Astrocyte of the spinal cord (primary cell): ENCODE results near the gene SCYL1.

Source experiments
- DNase-seq: peaks from one replicate; pipeline ENCODE4 v3.0.0; 2011; ENCODE audit warnings: low read depth, low spot score
- H3K4me3 ChIP-seq: 2 replicates; pipeline ENCODE4 v1.5.1; 2011; ENCODE audit warnings: low read depth, mild to moderate bottlenecking, low read length, moderate library complexity
- CTCF ChIP-seq: IDR thresholded peaks from 2 replicates; pipeline ENCODE4 v1.5.1; 2012; ENCODE audit warnings: low read depth, mild to moderate bottlenecking, low read length, inconsistent platforms
- in situ Hi-C: cut with HindIII; loops from 2 replicates; pipeline ENCODE4 v1.10.0; 2017; ENCODE audit warnings: low sequenced_read_pairs

The SCYL1 gene

GRCh38 chr11:65554057-65554818 is 29.4 kb downstream of the SCYL1 start:
- in situ Hi-C loops = no loop called here
- H3K4me3 ChIP-seq = no peak overlapping the region
- TF ChIP-seq CTCF = no peak
- DNase-seq = no peak

GRCh38 chr11:65554842-65555430 is 30.1 kb downstream of the SCYL1 start:
- H3K4me3 ChIP-seq = no peak overlapping the region
- no peak for DNase-seq
- TF ChIP-seq CTCF = no peak
- in situ Hi-C loops = no loop called here

GRCh38 chr11:65555693-65556231 is 30.9 kb downstream of the SCYL1 start:
- peak; percentile 90 for DNase-seq
- peak overlapping the region; percentile 72 for H3K4me3 ChIP-seq
- no peak for TF ChIP-seq CTCF
- in situ Hi-C loops = no loop called here

- H3K4me3 ChIP-seq = peak overlapping the region; percentile 72
- TF ChIP-seq CTCF = no peak
- in situ Hi-C loops = no loop called here
- DNase-seq = no peak
These were observed 31.8 kb downstream of the SCYL1 start for GRCh38 chr11:65556470-65557279.

DNA sequence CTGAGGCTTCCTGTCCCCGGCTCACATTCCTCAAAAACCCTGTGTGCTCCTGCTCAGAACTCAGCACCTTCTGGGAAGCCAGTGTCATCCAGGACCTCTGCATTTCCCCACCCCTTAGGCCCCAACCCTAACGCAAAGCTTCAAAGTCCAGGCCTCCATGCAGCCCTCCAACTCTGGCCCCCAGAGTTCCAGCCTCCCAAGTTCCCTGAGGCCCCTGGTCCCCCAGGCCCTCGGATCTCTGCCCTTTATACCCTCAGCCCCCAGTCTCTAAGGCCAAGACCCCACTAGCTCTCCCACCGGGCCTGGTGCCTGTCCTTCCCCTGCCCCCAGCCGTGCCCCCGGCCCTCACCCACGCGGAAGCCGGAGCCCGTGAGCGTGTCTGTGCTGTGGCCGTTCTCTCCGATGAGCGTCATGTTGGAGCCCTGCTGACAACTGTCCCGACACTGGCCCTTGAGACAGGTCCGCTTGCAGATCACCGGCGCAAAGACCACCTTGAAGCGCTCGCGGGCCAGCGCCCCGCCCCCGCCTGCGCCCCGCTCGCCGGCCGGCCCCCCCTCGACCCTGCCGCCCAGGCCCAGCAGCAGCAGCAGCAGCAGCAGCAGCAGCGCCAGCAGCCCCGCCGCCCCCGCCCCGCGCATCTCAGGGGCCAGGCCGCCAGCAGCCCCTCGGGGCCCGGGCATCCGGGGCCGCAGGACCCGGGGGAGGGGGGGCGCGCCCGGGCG is 32.6 kb downstream of the SCYL1 start:
- DNase-seq = no peak
- TF ChIP-seq CTCF = no peak
- H3K4me3 ChIP-seq = peak overlapping the region; percentile 72
- in situ Hi-C loops = no loop called here
